NCI-H187 treated with DMSO at 0.1 percent for 48 hours (cell line): ENCODE data around the gene RARS1.

Source experiments
- DNase-seq: peaks from one replicate; lab custom pipeline; 2025; lab: John Stamatoyannopoulos, UW

The RARS1 gene

DNA sequence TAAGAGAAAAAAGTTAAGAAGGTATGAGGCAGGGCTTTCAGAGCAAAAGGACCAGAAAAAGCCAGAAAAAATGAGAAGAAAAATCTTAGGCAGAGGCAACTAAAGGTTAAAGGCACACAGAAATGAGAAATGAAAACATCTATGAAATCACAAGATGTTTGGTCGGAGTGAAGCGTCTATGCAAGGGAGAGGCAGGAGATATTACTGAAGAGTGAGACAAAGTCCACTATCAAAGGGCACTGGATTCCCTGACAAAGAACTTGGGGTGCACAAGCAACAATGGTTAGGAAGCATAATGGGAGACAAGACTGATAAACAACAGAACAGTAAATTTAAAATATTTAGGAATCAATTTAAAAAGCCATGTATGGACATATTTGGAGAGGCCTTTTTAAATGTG lies 76.0 kb downstream of the RARS1 start:
- DNase-seq, result no peak

- no peak for DNase-seq
Observed at GRCh38 chr5:168563959-168564358, 77.7 kb downstream of the RARS1 start.

GRCh38 chr5:168568738-168569137 lies 82.5 kb downstream of the RARS1 start:
- no peak for DNase-seq
